GM12892 (cell line): ENCODE results near the gene OSBPL8.

Source experiments
- DNase-seq: peaks from one replicate; pipeline ENCODE4 v3.0.0; 2011; ENCODE audit not compliant: insufficient read length
- FAIRE-seq: peaks from 2 replicates; lab custom pipeline; 2011; peaks lifted over from hg19 to GRCh38; lab: Jason Lieb, UNC
- POLR2A ChIP-seq: IDR thresholded peaks from 2 replicates; pipeline ENCODE4 v1.6.1; 2011; ENCODE audit warnings: low read depth, low read length, control low read depth
- POLR2AphosphoS5 ChIP-seq: IDR thresholded peaks from 2 replicates; pipeline ENCODE4 v1.6.1; 2011; ENCODE audit warnings: low read depth, low read length, control low read depth
- TAF1 ChIP-seq: IDR thresholded peaks from 2 replicates; pipeline ENCODE4 v1.6.1; 2011; ENCODE audit warnings: low read depth, mild to moderate bottlenecking, control low read depth, low read length, borderline replicate concordance

The OSBPL8 gene

DNA sequence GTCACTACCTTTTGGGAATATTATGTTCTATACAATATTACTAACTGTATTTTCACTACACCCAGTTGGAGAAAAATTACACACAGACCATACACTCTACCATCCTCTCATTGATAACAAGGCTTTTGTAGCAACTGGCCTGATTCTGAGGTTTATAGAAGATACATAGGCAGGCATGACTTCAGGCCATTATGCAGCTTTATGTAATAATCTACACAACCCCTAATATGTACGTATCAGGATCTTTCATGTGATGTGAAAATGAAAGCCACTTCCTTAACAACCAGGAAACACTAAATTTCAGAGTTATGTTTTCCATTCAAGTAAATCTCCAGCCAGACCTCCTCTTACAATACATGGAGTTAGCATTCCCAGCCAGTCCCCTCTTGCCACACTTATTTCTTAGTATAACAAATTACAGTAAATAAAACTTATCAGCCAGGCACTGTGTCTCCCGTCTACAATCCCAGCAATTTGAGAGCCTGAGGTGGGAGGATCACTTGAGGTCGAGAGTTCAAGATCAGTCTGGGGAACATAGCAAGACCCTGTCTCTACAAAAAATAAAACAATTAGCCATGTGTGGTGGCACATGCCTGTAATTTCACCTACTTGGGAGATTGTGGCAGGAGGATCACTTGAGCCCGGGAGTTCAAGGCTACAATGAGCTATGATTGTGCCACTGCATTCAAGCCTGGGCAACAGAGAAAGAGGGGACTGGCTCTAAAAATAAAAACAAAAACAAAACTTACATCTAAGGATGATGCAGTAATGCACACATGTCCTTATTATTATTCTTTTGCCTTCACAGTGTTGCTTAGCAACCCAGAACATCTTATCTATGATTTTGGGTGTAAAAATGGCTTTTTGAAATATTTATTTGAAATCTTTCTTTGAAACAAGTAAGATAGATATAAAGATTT lies 10.4 kb upstream of the OSBPL8 start:
- no peak for FAIRE-seq
- DNase-seq: no peak
- TF ChIP-seq POLR2AphosphoS5 (no peak), TAF1 (no peak), POLR2A (no peak)

GRCh38 chr12:76568888-76569551 lies 9.4 kb upstream of the OSBPL8 start:
- no peak for TF ChIP-seq POLR2A
- TF ChIP-seq POLR2AphosphoS5: no peak
- no peak for TF ChIP-seq TAF1
- FAIRE-seq: no peak
- no peak for DNase-seq

DNA sequence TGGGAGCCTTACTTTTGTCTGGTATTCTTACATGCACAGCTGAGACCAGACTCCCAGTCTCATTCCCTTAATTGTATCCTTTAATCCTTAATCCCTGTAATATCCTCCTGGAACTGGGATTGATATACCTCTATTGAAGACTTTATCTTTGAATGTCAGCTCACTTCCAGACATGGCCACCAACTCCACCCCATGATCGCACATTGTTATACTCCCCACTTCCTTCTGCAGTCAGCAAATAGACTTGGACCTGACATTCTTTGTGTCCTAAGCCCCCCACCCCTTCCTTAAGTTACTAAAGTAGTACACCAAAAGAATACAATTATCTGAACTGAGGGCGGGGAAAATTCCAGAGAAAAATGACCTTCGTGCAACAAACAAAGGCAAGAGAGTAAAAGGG lies 8.6 kb upstream of the OSBPL8 start:
- TF ChIP-seq TAF1 (no peak), POLR2A (no peak), POLR2AphosphoS5 (no peak)
- DNase-seq (no peak), FAIRE-seq (no peak)

- FAIRE-seq (no peak), DNase-seq (no peak)
- TF ChIP-seq TAF1 (no peak), POLR2AphosphoS5 (no peak), POLR2A (no peak)
Observed at GRCh38 chr12:76563061-76563460, 3.5 kb upstream of the OSBPL8 start.

DNA sequence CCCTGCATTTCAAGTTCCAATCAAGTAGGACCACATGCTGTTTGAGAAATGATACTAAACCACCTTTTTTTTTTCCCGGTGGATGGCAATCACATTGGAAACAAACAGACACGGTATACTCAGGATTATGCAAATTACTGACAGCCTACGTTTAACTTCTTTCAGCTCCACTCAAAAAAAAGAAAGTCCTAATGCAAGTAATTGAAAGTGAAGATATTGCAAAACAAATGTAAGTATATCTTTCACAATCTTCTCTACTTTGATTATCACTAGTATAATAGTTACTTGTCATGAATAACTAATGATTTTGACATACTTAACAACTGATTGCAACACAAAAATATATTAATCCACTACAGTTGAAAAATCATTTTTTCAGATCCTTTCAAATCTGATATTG lies 2.6 kb upstream of the OSBPL8 start:
- DNase-seq (no peak), FAIRE-seq (no peak)
- no peak for TF ChIP-seq POLR2AphosphoS5
- no peak for TF ChIP-seq POLR2A
- TF ChIP-seq TAF1: no peak

- DNase-seq: no peak
- no peak for FAIRE-seq
- TF ChIP-seq POLR2A (no peak), POLR2AphosphoS5 (no peak), TAF1 (no peak)
Observed at GRCh38 chr12:76560086-76560491, 518 bp upstream of the OSBPL8 start.

- peak; percentile 21 for FAIRE-seq
- TF ChIP-seq POLR2AphosphoS5: peak; percentile 47; the same call in 1 of the 2 replicates
- TF ChIP-seq TAF1: no peak
Observed at GRCh38 chr12:76558684-76559399, 729 bp downstream of the OSBPL8 start.

GRCh38 chr12:76556368-76556767 lies 3.2 kb downstream of the OSBPL8 start:
- FAIRE-seq (no peak), DNase-seq (no peak)
- TF ChIP-seq TAF1 (no peak), POLR2A (no peak), POLR2AphosphoS5 (no peak)

More at GRCh38 chr12:76558684-76559399, 729 bp downstream of the OSBPL8 start:
- peak; percentile 19 for DNase-seq

DNA sequence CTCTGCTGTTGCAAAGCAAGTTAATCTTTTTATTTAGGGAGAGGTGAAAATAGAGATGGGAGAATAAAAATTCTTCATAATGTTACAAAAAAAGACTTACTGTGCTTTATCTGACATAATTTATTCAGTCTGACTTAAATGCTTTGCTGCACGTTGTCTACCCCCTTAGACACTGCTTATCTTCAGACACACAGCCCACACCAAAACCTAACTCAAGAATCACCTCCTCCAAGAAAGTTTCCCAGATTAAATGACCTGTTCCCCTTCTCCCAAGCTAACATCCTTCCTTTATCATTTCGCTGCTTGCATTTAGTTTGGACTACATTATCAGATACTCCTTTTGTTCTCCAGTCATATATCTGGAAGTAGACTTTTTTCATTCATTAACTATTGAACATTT lies 3.8 kb downstream of the OSBPL8 start:
- TF ChIP-seq TAF1: no peak
- no peak for TF ChIP-seq POLR2A
- TF ChIP-seq POLR2AphosphoS5: no peak
- FAIRE-seq (no peak), DNase-seq (no peak)

DNA sequence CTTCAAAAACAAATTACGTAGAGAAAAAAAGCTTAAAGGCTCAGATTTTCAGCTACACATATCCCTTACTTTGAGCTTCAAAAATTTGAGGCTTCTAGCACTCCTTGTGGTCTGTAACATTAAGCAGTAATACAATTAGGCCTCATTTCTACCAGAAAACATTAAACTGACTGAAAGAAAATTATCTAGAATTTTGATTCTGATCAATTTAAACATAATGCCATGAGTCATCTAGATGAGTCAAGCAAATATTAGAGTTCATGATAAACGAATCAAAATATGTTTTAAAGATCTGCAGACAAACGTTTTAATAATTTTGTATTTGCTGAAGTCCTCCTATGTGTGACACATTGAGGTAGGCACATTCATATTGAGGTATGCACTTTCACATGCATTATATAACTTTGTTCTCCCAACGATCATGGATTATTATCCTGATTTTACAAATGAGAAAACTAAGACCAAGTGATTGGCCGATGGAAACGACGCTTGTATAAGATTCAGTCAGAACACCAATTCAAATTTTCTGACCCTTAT lies 4.3 kb downstream of the OSBPL8 start:
- TF ChIP-seq POLR2AphosphoS5 (no peak), TAF1 (no peak), POLR2A (no peak)
- DNase-seq (no peak), FAIRE-seq (no peak)

GRCh38 chr12:76554405-76555230 lies 5.0 kb downstream of the OSBPL8 start:
- FAIRE-seq (no peak), DNase-seq (no peak)
- TF ChIP-seq POLR2AphosphoS5 (no peak), TAF1 (no peak), POLR2A (no peak)
